GM19438 (cell line): ENCODE data around the gene PDS5B.

Experiments used
- ATAC-seq: cut with Tn5 transposase; IDR thresholded peaks from one replicate; pipeline ENCODE4 v1.9.1; 2021; ENCODE audit warnings: low read depth; ENCODE audit not compliant: unreplicated experiment

PDS5B gene

GRCh38 chr13:32639502-32640105, 53.4 kb downstream of the PDS5B start:
- no peak for ATAC-seq

GRCh38 chr13:32642316-32642715, 56.1 kb downstream of the PDS5B start:
- no peak for ATAC-seq

GRCh38 chr13:32642858-32643257, 56.6 kb downstream of the PDS5B start:
- no peak for ATAC-seq

- ATAC-seq: no peak
Observed at GRCh38 chr13:32645854-32646253, 59.6 kb downstream of the PDS5B start.

GRCh38 chr13:32647926-32648325, 61.7 kb downstream of the PDS5B start:
- no peak for ATAC-seq

GRCh38 chr13:32650705-32651311, 64.6 kb downstream of the PDS5B start:
- peak; percentile 59 for ATAC-seq

GRCh38 chr13:32657309-32657708, 71.1 kb downstream of the PDS5B start:
- no peak for ATAC-seq

GRCh38 chr13:32659736-32660135, 73.5 kb downstream of the PDS5B start:
- no peak for ATAC-seq

- no peak for ATAC-seq
Observed at GRCh38 chr13:32660227-32660626, 74.0 kb downstream of the PDS5B start.

GRCh38 chr13:32661685-32662084, 75.4 kb downstream of the PDS5B start:
- ATAC-seq: no peak

GRCh38 chr13:32663660-32664059, 77.4 kb downstream of the PDS5B start:
- ATAC-seq: no peak

- no peak for ATAC-seq
Observed at GRCh38 chr13:32666990-32667571, 80.8 kb downstream of the PDS5B start.

- ATAC-seq: no peak
Observed at GRCh38 chr13:32669030-32669646, 82.9 kb downstream of the PDS5B start.

GRCh38 chr13:32674503-32674902, 88.3 kb downstream of the PDS5B start:
- no peak for ATAC-seq

- no peak for ATAC-seq
Observed at GRCh38 chr13:32676242-32676641, 90.0 kb downstream of the PDS5B start.

GRCh38 chr13:32682130-32682529, 95.9 kb downstream of the PDS5B start:
- ATAC-seq: no peak

GRCh38 chr13:32682740-32683139, 96.5 kb downstream of the PDS5B start:
- ATAC-seq: no peak

GRCh38 chr13:32687275-32687674, 101.0 kb downstream of the PDS5B start:
- no peak for ATAC-seq

GRCh38 chr13:32695602-32696250, 109.5 kb downstream of the PDS5B start:
- ATAC-seq: no peak

- ATAC-seq: no peak
Observed at GRCh38 chr13:32707471-32707870, 121.2 kb downstream of the PDS5B start.

GRCh38 chr13:32713397-32713796, 127.1 kb downstream of the PDS5B start:
- no peak for ATAC-seq
